OCI-LY7 (cell line): Measurements from ENCODE around the gene LMO4. TPM values are rescaled to one million over a fixed set of nuclear protein-coding genes. Genes with fewer than 3 reads are reported as not detected.

ENCODE experiments used
- BruUV-seq: library from RNA; stranded (reverse); fragments of 400-500 nt; replicated peaks from 2 replicates; lab custom pipeline; 2021; lab: Mats Ljungman, UMichigan
- CTCF ChIA-PET: fragments of 300-600 bp; sonication (Branson Sonifier 250); formaldehyde crosslinking; loops from one replicate; lab custom pipeline; 2022; ENCODE audit warnings: antibody characterized with exemption; ENCODE audit not compliant: unreplicated experiment; lab: Charles Lee
- POLR2A ChIA-PET: fragments of 300-600 bp; sonication (Branson Sonifier 250); formaldehyde crosslinking; loops from one replicate; lab custom pipeline; 2022; ENCODE audit warnings: antibody characterized with exemption; lab: Charles Lee
- DNase-seq: peaks from one replicate; pipeline ENCODE4 v3.0.0-alpha.2; 2015; ENCODE audit warnings: low spot score
- H2AFZ ChIP-seq: fragments of 200-600 bp; sonication (generic), shearing (Covaris generic); 2 replicates; pipeline ENCODE4 v1.6.1; 2014; ENCODE audit warnings: mild to moderate bottlenecking, antibody characterized with exemption, low read length, moderate library complexity
- H3K27ac ChIP-seq: fragments of 200-600 bp; sonication (generic); 2 replicates; pipeline ENCODE4 v1.5.1; 2014; ENCODE audit warnings: mixed run types, low read depth, mild to moderate bottlenecking, moderate library complexity, low read length, inconsistent platforms; ENCODE audit not compliant: poor library complexity, severe bottlenecking
- H3K36me3 ChIP-seq: fragments of 200-600 bp; sonication (generic); 2 replicates; pipeline ENCODE4 v1.6.1; 2014; ENCODE audit warnings: mild to moderate bottlenecking, antibody characterized with exemption, low read length, moderate library complexity, mixed read lengths; ENCODE audit not compliant: insufficient read depth
- H3K4me1 ChIP-seq: fragments of 200-600 bp; sonication (generic); 2 replicates; pipeline ENCODE4 v1.5.1; 2014; ENCODE audit warnings: mild to moderate bottlenecking, low read length; ENCODE audit not compliant: insufficient read depth, poor library complexity, severe bottlenecking
- H3K4me2 ChIP-seq: fragments of 200-600 bp; sonication (generic); 2 replicates; pipeline ENCODE4 v1.6.1; 2014; ENCODE audit warnings: mild to moderate bottlenecking, low read length
- H3K4me3 ChIP-seq: fragments of 200-600 bp; sonication (generic); 2 replicates; pipeline ENCODE4 v1.5.1; 2014; ENCODE audit warnings: mild to moderate bottlenecking, low read depth, low read length; ENCODE audit not compliant: poor library complexity, severe bottlenecking
- H3K79me2 ChIP-seq: fragments of 200-600 bp; sonication (generic); 2 replicates; pipeline ENCODE4 v1.6.1; 2016; ENCODE audit warnings: low read depth, mild to moderate bottlenecking, low read length, moderate library complexity, mixed read lengths; ENCODE audit not compliant: insufficient read depth
- H3K9me2 ChIP-seq: fragments of 200-600 bp; sonication (generic); 2 replicates; pipeline ENCODE4 v1.6.1; 2016; ENCODE audit warnings: mild to moderate bottlenecking, low read length, mixed read lengths; ENCODE audit not compliant: insufficient read depth
- H3K9me3 ChIP-seq: fragments of 200-600 bp; sonication (generic); 2 replicates; pipeline ENCODE4 v1.6.1; 2014; ENCODE audit warnings: mild to moderate bottlenecking, mixed run types, low read length, mixed read lengths
- H4K20me1 ChIP-seq: fragments of 200-600 bp; sonication (generic); 2 replicates; pipeline ENCODE4 v1.6.1; 2014; ENCODE audit warnings: mild to moderate bottlenecking, antibody characterized with exemption, low read length, moderate library complexity, mixed read lengths; ENCODE audit not compliant: insufficient read depth
- EZH2phosphoT487 ChIP-seq: fragments of 200-600 bp; sonication (generic); IDR thresholded peaks from 2 replicates; pipeline ENCODE4 v1.6.1; 2018; ENCODE audit warnings: low read depth, borderline replicate concordance, mild to moderate bottlenecking, mixed run types, antibody characterized with exemption, low read length, moderate library complexity, mixed read lengths
- intact Hi-C: fragments of 100-400 bp; cut with micrococcal nuclease; formaldehyde crosslinking; loops from one replicate; pipeline ENCODE4 v1.10.0; 2022; ENCODE audit not compliant: unreplicated experiment
- total RNA-seq, 2 experiments: library from RNA; depleted of rRNA in 1 of 2; stranded (reverse); fragments of >200 nt in 1 of 2; shearing (Covaris generic) in 1 of 2; gene quantifications; 2 replicates each; pipeline ENCODE4 v1.2.3, GENCODE V29; 2014 to 2022
- TF ChIP-seq, protein P1 (sequence below): fragments of 200-600 bp; sonication (generic); conservative IDR thresholded peaks from 2 replicates; pipeline ENCODE4 v1.5.1; 2014; ENCODE audit warnings: mild to moderate bottlenecking, antibody characterized with exemption, low read length, moderate library complexity, mixed read lengths

Gene LMO4
- total RNA-seq, 2 experiments from 2014 or later: 19.9 to 35.8 TPM

- Histone ChIP-seq H3K4me2 (no peak overlapping the region), H3K27ac (no peak overlapping the region), H3K36me3 (no peaks in the 10 kb centered on the region), H3K79me2 (no peaks in the 10 kb centered on the region), H3K4me1 (no peaks in the 10 kb centered on the region), H3K9me3 (no peaks in the 10 kb centered on the region), H3K4me3 (no peak overlapping the region), H4K20me1 (no peaks in the 10 kb centered on the region), H3K9me2 (no peaks in the 10 kb centered on the region), H2AFZ (no peak overlapping the region)
- no peak for TF ChIP-seq EZH2phosphoT487
- TF ChIP-seq, protein P1, sequence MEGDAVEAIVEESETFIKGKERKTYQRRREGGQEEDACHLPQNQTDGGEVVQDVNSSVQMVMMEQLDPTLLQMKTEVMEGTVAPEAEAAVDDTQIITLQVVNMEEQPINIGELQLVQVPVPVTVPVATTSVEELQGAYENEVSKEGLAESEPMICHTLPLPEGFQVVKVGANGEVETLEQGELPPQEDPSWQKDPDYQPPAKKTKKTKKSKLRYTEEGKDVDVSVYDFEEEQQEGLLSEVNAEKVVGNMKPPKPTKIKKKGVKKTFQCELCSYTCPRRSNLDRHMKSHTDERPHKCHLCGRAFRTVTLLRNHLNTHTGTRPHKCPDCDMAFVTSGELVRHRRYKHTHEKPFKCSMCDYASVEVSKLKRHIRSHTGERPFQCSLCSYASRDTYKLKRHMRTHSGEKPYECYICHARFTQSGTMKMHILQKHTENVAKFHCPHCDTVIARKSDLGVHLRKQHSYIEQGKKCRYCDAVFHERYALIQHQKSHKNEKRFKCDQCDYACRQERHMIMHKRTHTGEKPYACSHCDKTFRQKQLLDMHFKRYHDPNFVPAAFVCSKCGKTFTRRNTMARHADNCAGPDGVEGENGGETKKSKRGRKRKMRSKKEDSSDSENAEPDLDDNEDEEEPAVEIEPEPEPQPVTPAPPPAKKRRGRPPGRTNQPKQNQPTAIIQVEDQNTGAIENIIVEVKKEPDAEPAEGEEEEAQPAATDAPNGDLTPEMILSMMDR: no peak
- DNase-seq: no peak
- intact Hi-C loops: no loop called here
- CTCF ChIA-PET: no interaction called here
- BruUV-seq: no TSS peak
- POLR2A ChIA-PET: interaction anchor here (0.7 kb wide), 2 partner anchors 9 to 874 kb away, joined by 3 read pairs; no protein-coding TSS in a partner anchor
Measured at GRCh38 chr1:87358219-87358618, 29.5 kb downstream of the LMO4 start.

DNA sequence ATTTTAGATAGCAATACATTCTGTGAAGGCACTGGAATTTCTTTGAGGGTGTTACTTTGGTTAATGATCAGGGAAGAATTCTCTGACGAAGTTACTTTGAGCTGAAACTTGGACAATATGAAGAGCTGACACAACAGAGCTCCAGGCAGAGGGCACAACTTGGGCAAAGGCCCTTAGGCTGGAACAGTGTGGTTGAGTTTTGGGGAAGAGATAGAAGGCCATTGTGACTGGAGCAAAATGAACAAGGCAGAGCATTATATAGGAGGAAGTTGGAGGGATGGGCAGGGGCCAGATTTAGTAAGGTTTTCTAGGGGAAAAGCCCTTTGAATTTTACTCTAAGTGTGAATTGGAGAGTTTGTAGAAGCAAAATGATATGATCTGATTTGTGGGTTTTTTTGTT, 30.9 kb downstream of the LMO4 start:
- ChIA-PET POLR2A (interaction anchor here (1.4 kb wide), 2 partner anchors 9 to 23 kb away, joined by 4 read pairs; no protein-coding TSS in a partner anchor), CTCF (no interaction called here)
- no peak for DNase-seq
- Histone ChIP-seq H3K27ac (no peak overlapping the region), H3K9me3 (no peaks in the 10 kb centered on the region), H3K4me2 (no peak overlapping the region), H3K4me3 (no peak overlapping the region), H3K79me2 (no peaks in the 10 kb centered on the region), H4K20me1 (no peaks in the 10 kb centered on the region), H2AFZ (no peak overlapping the region), H3K4me1 (no peaks in the 10 kb centered on the region), H3K36me3 (no peaks in the 10 kb centered on the region), H3K9me2 (no peaks in the 10 kb centered on the region)
- no peak for TF ChIP-seq EZH2phosphoT487
- TF ChIP-seq, protein P1: no peak
- intact Hi-C loops: no loop called here
- BruUV-seq: no TSS peak

DNA sequence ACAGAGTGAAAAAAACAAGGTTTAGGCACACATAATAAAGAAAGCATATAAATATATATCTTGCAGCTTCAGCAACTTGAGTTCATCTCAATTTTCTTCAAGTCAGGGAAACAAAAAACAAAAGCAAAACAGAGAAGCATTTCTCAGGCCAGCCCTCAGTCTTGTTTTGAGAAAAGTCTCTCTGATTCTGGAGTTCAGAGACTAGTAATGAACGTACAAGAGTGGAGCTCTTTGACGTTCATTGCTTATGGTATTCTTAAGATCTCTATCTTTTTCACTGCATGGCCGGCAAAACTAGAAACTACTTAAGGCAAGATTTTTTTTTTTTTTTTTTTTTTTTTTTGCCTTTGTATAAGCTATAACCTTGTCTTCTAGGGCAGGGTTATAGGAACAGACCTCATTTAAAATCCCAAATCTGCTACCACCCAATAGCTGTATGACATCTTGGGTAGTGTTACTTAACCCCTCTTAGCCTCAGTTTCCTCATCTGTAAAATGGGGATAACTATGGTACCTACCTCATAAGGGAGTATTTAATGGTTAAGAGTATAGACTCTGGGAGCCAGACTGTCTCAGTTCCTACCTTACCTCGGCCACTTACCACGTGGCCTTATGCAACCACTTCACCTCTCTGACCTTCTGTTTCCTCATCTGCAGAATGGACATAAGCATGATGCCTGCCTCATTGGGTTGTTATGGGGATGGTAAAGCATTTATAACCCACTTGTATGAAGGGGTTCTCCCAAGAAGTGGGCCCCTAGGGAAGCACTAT, 33.6 kb downstream of the LMO4 start:
- ChIA-PET POLR2A (interaction anchor here (0.6 to 0.7 kb wide), 7 partner anchors 17 to 1598 kb away, joined by 3 to 6 read pairs (median 4); no protein-coding TSS in a partner anchor), CTCF (no interaction called here)
- Histone ChIP-seq H3K4me3 (no peak overlapping the region), H3K4me1 (no peaks in the 10 kb centered on the region), H3K4me2 (no peak overlapping the region), H3K36me3 (no peaks in the 10 kb centered on the region), H2AFZ (no peak overlapping the region), H4K20me1 (no peaks in the 10 kb centered on the region), H3K79me2 (no peaks in the 10 kb centered on the region), H3K9me2 (no peaks in the 10 kb centered on the region), H3K9me3 (no peaks in the 10 kb centered on the region), H3K27ac (no peak overlapping the region)
- intact Hi-C loops: no loop called here
- BruUV-seq: no TSS peak
- no peak for DNase-seq
- TF ChIP-seq, protein P1: no peak
- no peak for TF ChIP-seq EZH2phosphoT487
